HG03565 (cell line): Measurements from ENCODE around the gene VPS35L.
"Not testable (repeated sequence)": the region's sequence is repeated elsewhere in the genome, so short reads cannot be mapped to it uniquely, and the experiment has no call there.

Experiments
- ATAC-seq: cut with Tn5 transposase; IDR thresholded peaks from one replicate; pipeline ENCODE4 v1.9.1; 2021; ENCODE audit warnings: mild to moderate bottlenecking, moderate library complexity; ENCODE audit not compliant: unreplicated experiment

VPS35L gene

DNA sequence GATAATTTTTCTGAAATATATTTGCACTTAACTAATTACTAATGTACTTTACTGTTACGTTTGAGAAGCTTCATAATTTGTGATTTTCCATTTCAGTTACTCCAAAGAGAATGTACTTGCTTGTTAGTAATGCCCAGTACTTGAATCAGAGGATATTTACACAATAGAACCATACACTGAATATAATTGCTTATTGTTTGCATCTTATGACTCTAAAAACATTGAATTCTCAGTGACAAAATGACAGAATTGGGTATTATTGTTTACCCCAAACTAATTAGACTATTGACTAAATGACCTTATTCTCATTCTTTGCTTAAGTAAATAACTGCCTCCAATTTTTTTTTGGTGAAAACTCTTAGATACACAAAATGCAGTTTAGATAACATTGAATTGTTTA, 22.9 kb upstream of the VPS35L start:
- no peak for ATAC-seq

DNA sequence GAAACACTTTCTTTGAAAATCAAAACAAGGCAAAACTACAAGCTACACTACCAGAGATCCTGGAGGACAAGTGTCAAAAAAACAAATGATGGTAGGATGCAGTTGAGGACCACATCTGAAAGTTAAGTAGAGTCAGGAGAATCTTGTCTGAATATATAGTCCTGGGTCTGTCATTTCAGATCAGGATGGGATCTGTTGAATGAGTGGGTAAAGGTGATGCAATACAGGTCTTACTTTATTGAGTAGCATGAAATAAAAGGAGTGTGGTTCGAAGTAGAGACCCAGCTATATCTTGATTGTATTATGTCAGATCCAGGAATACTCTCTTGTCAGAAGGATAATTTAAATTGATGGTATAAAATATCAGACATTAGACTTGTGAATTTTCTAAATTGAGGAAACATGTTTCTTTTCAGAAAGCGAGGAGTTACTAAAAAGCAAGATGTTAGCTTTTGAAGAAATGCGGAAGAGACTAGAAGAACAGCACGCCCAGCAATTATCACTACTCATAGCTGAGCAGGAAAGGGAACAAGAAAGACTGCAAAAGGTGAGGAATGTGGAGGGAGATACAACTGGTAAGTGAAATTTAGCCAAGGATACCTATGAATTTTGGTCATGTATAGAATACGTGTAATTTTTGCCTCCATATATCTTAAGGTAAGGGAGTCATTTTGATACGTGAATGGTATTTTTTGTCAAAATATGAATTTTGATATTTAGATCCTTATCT, 15.1 kb upstream of the VPS35L start:
- ATAC-seq = no peak

DNA sequence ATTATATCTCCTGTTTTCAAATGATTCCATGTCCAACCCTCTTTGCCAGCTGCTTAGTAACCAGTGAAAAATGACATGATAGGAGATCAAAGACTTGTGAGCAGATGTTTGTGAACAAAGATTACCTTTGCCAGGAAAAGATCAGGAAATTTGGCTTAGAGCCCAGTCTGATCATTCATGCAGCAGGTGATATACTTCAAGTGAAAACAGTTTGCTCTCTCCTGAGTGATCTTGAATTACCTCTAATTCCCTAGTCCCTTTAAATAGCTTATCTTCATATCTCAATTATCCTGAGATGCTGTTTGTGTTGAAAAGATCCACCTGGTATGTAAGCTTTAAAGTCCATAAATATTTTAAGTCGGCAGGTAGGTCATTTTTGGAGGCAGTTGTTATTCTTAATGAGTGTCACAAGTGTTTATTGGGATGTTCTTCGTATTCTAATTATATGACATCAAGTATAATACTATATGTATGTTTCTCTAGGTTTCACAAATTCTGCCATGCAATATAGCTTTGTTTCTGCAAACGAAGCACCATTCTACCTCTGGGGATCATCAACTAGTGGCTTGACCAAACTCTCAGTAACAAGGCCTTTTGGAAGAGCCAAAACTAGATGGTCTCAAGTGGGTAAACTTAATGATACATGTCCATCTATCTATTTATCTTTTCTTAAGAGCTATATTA, 13.2 kb upstream of the VPS35L start:
- ATAC-seq = no peak

DNA sequence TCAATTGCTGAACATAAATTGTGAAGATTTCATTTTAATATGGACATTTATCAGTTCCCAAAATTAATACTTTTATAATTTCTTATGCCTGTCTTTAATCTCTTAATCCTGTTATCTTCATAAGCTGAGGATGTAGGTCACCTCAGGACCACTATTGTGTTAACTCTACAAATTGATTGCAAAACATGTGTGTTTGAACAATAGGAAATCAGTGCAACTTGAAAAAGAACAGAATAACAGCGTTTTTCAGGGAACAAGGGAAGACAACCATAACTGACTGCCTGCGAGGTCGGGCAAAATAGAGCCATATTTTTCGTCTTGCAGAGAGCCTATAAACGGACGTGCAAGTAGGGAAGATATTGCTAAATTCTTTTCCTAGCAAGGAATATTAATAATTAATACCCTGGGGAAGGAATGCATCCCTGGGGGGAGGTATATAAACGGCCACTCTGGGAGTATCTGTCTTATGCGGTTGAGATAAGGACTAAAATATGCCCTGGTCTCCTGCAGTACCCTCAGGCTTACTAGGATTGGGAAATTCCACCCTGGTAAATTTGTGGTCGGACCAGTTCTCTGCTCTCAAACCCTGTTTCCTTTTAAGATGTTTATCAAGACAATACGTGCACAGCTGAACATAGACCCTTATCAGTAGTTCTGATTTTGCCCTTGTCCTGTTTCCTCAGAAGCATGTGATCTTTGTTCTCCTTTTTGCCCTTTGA, 12.1 kb upstream of the VPS35L start:
- ATAC-seq = not testable (repeated sequence)

DNA sequence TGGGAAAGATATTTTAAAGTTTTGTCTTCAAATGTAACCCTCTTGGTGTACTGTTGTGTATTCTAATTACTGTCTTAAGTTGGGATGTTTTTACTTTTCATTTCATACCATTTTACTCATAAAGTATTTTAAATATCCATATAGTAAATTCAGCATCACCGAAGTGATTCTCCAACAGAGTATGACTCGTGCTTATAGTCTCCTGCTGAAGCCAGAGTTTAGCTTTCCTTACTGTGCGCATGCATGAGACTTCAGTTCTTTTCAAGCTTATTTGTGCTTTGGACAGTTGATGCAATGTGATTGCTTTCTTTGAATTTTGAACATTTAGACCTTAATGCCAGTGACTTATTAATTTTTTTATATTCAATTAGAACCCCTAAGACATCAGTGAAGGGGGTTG, 7.4 kb upstream of the VPS35L start:
- ATAC-seq = no peak

DNA sequence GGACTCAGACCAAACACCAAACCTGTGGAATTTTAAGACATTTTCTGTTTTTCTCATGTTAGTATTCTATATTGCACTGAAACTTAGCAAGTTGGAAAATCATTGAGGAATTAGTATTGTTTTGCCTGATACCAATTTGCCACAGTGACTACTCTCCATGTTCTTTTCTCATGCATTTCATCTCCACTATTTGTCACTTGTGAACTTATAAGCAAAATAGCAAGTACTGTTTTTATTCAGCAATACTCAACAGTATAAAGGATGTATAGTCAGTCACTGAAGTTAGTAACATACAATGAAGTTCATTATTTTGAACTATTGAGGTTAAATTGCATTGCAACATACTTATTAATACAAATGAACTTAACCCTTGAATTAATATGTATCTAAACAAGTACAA, 5.8 kb upstream of the VPS35L start:
- ATAC-seq = no peak

DNA sequence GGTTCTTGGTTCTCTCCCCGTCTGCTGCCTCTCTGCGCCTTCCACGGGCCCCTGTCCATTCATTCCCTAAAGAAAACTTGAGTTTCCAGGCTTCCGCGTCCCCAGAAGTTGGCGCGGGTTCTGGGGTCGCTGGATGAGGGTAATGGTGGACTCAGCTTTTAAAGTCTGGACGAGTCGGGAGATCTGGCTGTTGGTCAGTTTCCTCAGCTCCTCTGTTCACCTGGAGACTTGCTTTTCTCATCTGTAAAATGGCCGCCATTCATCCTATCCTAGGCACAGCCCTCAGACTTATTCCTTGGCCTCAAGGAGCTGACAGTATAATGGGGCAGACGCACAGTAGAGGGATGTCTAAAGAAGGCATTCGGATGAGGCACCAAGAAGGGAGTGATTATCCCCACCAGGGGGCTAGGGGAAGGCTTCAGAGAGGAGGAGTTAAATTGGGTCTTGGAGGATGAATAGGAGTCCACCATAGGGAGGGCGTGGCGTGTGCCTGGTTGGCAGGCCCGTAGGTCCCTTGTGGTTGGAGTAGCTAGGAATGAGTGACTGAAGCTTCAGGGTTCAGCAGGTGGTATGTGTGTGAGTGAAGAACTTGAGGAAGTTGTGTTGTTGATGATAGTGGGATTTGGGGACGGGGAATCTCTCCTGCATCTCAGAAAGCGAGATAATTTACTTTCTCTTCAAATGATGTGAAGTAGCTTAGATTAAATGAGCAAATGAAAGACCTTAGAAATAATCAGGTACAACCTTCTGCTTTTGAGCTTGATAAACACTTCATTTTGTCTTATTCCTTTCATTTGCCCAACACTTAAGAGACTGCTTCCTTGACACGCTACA, 652 bp downstream of the VPS35L start:
- no peak for ATAC-seq

DNA sequence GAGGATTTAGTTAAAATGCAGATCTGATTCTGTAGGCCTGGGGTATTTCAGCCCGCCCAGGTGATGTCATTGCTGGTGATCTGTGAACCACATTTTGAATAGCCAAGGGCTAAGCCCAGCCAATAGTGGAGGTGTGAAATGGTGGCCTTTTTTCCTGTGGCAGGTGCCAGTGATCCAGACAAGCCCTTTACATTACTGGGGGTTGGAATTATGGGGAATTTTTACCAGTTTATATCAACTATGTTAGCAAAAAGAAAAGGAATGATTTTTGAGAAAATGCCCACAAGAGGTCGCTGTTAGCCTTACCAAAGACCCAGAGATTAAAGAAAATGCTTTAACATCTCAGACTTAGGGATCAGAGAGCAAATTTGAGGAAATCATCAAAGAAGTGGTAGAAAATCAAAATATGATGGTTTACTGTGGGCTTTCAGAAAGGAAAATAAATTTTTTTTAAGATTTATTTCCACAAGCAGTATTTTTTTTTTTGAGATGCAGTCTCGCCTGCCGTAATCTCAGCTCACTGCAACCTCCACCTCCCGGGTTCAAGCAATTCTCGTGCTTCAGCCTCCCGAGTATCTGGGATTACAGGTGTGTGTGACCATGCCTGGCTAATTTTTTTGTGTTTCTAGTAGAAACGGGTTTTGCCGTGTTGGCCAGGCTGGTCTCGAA, 3.9 kb downstream of the VPS35L start:
- no peak for ATAC-seq

DNA sequence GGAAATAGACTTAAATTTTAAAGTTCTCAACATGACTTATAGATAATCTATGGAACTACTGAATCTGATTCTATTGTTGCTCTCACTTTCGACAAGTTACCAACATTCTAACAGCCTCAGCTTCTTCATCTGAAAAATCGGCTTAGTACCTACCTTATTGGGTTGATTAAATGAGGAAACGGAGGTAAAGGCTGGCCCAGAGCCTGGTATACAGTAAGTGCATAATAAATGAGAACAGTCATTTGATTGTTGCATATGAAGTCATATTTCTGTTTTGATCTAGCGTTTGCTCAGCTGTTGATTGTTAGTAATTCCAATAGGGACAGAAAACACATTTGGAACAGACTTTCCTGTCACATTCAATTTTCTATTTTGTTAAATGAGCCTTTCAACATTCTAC, 4.6 kb downstream of the VPS35L start:
- ATAC-seq = no peak

DNA sequence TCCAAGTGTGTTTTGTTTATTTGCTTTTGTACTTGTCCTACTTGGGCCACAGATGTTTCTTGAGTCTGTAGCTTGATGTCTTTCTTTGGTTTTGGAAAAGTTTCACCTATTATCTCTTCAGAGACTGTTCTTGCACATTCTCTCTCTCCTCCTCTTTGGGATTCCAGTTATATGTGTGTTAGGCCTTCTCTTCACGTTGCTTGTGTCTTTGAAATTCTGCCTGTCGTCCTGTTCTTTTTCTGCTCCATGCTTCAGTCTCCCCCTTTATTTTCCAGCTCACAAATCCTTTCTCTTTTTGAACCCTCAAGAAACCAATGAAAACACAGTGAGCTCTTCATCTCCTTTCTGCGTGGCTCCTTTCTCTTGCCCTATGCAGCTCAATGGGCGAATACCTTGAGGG, 7.9 kb downstream of the VPS35L start:
- ATAC-seq = no peak

DNA sequence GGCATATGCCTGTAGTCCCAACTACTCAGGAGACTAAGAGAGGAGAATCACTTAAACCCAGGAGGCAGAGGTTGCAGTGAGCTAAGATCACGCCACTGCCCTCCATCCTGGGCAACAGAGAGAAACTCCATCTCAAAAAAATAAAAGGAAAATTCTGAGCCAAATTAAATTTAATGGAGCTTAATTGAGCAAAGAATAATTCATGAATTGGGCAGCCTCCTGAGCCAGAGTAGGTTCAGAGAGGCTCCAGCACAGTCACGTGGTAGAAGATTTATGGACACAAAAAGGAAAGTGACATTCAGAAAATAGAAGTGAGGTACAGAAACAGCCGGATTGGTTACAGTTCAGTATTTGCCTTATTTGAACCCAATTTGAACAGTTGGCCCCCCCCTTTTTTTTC, 10.9 kb downstream of the VPS35L start:
- no peak for ATAC-seq

DNA sequence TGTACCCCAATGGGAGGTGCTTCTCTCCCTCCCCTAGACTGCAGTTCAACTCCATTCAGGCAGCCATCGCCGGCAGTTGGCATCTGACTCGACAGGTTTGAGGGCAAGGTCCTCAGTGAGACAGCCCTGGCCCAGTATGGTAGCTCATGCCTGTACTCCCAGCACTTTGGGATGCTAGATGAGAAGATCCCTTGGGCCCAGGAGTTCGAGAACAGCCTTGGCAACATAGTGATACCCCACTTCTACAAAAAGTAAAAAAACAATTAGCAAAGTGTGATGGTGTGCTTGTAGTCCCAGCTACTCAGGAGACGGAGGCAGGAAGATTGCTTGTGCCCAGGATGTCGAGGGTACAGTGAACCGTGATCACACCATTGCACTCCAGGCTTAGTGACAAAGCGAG, 12.1 kb downstream of the VPS35L start:
- no peak for ATAC-seq

DNA sequence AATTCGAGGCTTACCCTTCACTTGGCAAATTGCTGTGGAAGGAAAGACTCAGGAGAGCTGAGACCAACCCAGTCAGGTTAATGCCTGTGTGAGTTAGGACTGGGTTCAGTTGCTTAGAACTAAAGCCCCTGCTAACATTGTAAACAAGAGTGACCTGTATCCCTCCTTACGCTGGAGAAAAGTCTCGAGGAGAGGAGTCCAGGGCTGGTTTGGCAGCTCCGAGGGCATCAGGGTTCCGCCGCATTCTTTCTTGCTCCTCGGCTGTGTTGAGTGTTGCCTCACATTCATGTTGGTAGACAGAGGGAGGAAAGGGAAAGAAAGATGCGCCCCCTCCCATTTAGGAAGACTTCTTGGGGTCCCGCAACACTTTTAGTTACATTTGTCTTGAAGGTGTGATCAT, 18.5 kb downstream of the VPS35L start:
- ATAC-seq = no peak

DNA sequence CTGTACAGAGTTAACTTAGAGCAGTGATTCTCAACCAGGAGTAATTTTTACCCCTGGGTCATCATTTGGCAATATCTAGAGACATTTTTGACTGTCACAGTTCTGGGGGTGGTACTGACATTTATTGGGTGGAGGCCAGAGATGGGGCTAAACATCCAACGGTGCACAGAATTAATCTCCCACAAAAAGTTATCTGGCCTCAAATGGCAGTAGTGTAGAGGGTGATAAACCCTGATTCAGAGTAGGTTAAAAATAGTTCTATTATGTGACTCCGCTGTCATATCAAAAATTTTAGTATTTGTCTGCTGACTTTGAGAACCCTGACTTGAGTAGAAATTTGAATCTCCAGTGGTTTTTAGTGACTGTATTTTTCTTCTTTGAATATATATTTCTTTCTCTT, 19.1 kb downstream of the VPS35L start:
- ATAC-seq = no peak

DNA sequence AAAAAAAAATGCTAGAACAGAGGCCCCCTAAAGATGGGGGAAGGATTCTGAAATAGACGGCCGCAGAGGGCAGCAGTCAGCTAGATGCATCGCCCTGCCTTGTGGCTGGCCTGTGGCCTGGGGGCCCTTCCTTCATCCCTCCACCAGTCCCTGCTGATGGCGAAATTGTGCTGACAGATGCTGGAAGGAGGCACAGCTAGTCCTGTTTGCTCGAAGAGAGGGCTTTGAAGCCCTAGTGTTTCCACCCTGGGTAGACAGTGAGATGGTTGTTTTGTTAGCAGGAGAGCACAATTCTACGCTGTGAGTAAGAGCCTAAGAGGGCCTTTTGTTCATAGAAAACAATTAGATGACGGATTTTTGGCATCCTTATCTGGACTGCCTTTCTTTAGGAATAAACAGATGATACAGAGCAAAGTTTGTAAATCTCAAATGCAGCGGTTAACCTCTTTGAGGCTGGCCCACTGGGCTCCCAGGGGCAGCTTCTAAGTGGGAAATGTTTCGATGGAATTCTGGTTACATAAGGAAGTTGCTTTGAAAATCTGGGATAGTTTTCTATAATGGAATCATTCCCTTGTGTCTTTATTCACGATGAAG, 23.0 kb downstream of the VPS35L start:
- no peak for ATAC-seq

DNA sequence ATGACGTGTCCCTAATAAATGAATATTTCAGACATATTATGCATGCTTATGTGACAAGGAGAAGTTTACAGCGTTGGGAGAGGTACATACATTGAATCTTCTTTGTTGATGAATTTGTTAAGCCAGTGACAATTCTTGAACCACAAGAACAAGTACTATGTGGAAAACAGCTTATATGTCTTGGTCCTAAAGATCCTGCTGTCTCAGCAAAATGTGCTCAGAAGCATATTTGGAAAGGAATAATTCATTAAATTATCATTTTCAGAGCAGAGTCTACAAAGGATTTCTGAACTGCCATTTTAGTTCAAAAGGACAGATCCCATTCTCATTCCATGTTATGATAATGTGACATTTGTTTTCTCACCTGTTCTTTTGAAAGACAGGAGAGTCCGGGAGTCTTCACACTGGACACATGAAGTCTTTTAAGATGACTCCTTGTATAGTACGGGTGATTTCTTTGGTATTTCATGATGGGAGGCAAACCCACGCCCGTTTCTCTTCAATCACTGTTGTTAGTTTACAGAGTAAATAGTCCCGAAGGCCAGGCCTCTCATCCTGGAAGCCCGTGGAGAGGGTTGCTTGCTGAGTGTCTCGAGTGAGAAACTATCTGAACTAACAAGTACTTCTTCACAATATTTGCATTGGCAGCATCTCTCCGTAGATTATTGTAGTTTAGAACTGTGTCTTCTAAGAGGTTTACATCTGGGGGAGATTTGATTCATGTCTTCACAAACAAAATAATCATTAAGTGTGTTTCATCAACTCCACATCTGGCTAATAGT, 26.7 kb downstream of the VPS35L start:
- no peak for ATAC-seq

DNA sequence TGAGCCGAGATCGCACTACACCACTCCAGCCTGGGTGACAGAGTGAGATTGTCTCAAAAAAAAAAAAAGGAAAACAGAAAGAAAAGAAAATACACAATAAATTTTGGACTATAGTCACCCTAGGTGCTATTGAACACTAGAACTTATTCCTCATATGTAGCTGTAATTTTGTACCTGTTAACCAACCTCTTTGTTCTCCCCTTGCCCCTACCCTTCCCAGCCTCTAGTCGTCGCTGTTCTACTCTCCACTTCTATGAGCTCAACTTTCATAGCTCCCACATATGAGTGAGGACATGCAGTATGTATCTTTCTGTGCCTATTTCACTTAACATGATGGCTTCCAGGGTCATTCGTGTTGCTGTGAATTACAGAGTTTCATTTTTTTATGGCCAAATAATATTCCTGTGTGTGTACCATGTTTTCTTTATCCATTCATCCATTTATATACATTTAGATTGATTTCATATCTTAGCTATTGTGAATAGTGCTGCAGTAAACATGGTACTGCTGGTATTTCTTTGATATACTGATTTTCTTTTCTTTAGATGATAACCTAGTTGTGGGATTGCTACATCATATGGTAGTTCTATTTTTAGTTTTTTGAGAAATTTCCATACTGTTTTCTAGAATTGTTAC, 28.3 kb downstream of the VPS35L start:
- no peak for ATAC-seq

DNA sequence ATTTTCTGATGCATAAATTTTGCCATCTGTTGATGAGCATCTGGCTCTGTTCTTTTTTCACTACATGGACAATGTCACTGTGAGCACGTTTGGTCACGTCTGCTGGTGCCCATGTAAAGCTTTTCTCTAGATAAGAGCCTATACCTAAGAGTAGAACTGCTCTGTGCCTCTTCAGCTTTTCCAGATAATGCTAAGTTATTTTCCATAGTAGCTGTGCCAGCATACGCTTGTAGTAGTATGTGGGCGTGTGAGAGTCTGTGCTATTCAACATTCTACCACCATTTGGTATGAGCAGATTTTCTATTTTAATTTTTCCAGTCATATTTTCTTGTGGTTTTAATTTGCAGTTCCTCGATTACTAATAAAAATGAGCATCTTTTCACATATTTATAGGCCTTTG, 33.2 kb downstream of the VPS35L start:
- no peak for ATAC-seq

DNA sequence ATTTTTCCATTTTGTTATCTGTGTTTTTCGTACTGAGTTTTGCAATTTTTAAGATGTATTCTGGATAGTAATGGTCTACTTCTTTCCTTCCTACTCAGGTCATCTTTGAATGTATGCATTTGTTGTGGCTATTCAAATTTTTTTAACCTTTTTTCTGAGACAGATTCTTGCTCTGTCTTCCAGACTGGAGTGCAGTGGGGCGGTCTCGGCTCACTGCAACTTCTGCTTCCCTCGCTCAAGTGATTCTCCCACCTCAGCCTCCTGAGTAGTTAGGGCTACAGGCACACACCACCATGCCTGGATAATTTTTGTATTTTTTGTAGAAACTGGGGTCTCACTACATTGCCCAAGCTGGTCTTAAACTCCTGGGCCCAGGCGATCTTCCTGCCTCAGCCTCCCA, 33.6 kb downstream of the VPS35L start:
- ATAC-seq = no peak
